OCI-LY1 (cell line): Measurements from ENCODE around the gene PCSK6.

Experiments
- H2AFZ ChIP-seq: fragments of 200-600 bp; sonication (generic), shearing (Covaris generic); 2 replicates; pipeline ENCODE4 v1.6.0; 2014; ENCODE audit warnings: antibody characterized with exemption, mild to moderate bottlenecking, low read length
- H3F3A ChIP-seq: fragments of 200-600 bp; sonication (generic), shearing (Covaris generic); 2 replicates; pipeline ENCODE4 v1.6.0; 2014; ENCODE audit warnings: mild to moderate bottlenecking, antibody characterized with exemption, low read length, moderate library complexity; ENCODE audit not compliant: insufficient read depth
- H3K27ac ChIP-seq: fragments of 200-600 bp; sonication (generic); 2 replicates; pipeline ENCODE4 v1.5.1; 2014; ENCODE audit warnings: low read length, mixed run types, mild to moderate bottlenecking, low read depth; ENCODE audit not compliant: poor library complexity, severe bottlenecking
- H3K27me3 ChIP-seq: fragments of 200-600 bp; sonication (generic); 2 replicates; pipeline ENCODE4 v1.6.0; 2014; ENCODE audit warnings: antibody characterized with exemption, mild to moderate bottlenecking, low read length, moderate library complexity; ENCODE audit not compliant: insufficient read depth
- H3K36me3 ChIP-seq: fragments of 200-600 bp; sonication (generic); 2 replicates; pipeline ENCODE4 v1.6.1; 2014; ENCODE audit warnings: mild to moderate bottlenecking, antibody characterized with exemption, low read length, moderate library complexity, mixed read lengths; ENCODE audit not compliant: insufficient read depth
- H3K4me1 ChIP-seq: fragments of 200-600 bp; sonication (generic); 2 replicates; pipeline ENCODE4 v1.5.1; 2014; ENCODE audit warnings: mild to moderate bottlenecking, low read length, moderate library complexity; ENCODE audit not compliant: insufficient read depth, severe bottlenecking
- H3K4me2 ChIP-seq: fragments of 200-600 bp; sonication (generic), shearing (Covaris generic); 2 replicates; pipeline ENCODE4 v1.6.1; 2014; ENCODE audit warnings: low read length
- H3K4me3 ChIP-seq: fragments of 200-600 bp; sonication (generic); 2 replicates; pipeline ENCODE4 v1.5.1; 2014; ENCODE audit warnings: low read length, low read depth, mild to moderate bottlenecking, mixed read lengths; ENCODE audit not compliant: poor library complexity, severe bottlenecking
- H3K79me2 ChIP-seq: fragments of 200-600 bp; shearing (Covaris generic); 2 replicates; pipeline ENCODE4 v1.6.1; 2016; ENCODE audit warnings: mixed run types, low read length, mixed read lengths; ENCODE audit not compliant: insufficient read depth
- H3K9ac ChIP-seq: fragments of 200-600 bp; sonication (generic), shearing (Covaris generic); 2 replicates; pipeline ENCODE4 v1.6.1; 2014; ENCODE audit warnings: mild to moderate bottlenecking, low read length, mixed read lengths
- H3K9me2 ChIP-seq: fragments of 200-600 bp; sonication (generic), shearing (Covaris generic); 2 replicates; pipeline ENCODE4 v1.6.1; 2014; ENCODE audit warnings: low read depth, mild to moderate bottlenecking, low read length, mixed read lengths
- H3K9me3 ChIP-seq: fragments of 200-600 bp; shearing (Covaris generic); 2 replicates; pipeline ENCODE4 v1.6.1; 2014; ENCODE audit warnings: low read length, mixed read lengths
- H4K20me1 ChIP-seq: fragments of 200-600 bp; sonication (generic), shearing (Covaris generic); 2 replicates; pipeline ENCODE4 v1.6.0; 2016; ENCODE audit warnings: mild to moderate bottlenecking, low read length; ENCODE audit not compliant: insufficient read depth
- CTCF ChIP-seq: fragments of 200-600 bp; sonication (generic), shearing (Covaris generic); IDR thresholded peaks from 2 replicates; pipeline ENCODE4 v1.5.1; 2017; ENCODE audit warnings: mild to moderate bottlenecking, antibody characterized with exemption, low read length, moderate library complexity, mixed read lengths
- EZH2 ChIP-seq: fragments of 200-600 bp; sonication (generic), shearing (Covaris generic); IDR thresholded peaks from 2 replicates; pipeline ENCODE4 v1.8.0; 2017; ENCODE audit warnings: borderline replicate concordance, mixed run types, mild to moderate bottlenecking, antibody characterized with exemption, low read length, moderate library complexity, mixed read lengths

The PCSK6 gene

GRCh38 chr15:101447168-101447533 lies 42.4 kb downstream of the PCSK6 start:
- H3K27me3 ChIP-seq: peaks cover 5% of the 10 kb centered on the region
- H3K36me3 ChIP-seq: no peaks in the 10 kb centered on the region
- no peak overlapping the region for H3K4me3 ChIP-seq
- H3K4me2 ChIP-seq: no peak overlapping the region
- no peak overlapping the region for H3K9ac ChIP-seq
- H3K4me1 ChIP-seq: no peaks in the 10 kb centered on the region
- H2AFZ ChIP-seq: no peak overlapping the region
- H3K9me2 ChIP-seq: no peaks in the 10 kb centered on the region
- no peak overlapping the region for H3K27ac ChIP-seq
- H3K79me2 ChIP-seq: no peaks in the 10 kb centered on the region
- H4K20me1 ChIP-seq: no peaks in the 10 kb centered on the region
- no peaks in the 10 kb centered on the region for H3K9me3 ChIP-seq
- TF ChIP-seq EZH2 (no peak), CTCF (no peak)
- H3F3A ChIP-seq: no peaks in the 10 kb centered on the region

- Histone ChIP-seq H2AFZ (no peak overlapping the region), H3F3A (no peaks in the 10 kb centered on the region), H3K4me3 (no peak overlapping the region), H3K27ac (no peak overlapping the region), H3K79me2 (no peaks in the 10 kb centered on the region), H3K9me2 (no peaks in the 10 kb centered on the region), H3K36me3 (no peaks in the 10 kb centered on the region), H3K4me2 (no peak overlapping the region), H3K9ac (no peak overlapping the region), H3K4me1 (no peaks in the 10 kb centered on the region), H4K20me1 (no peaks in the 10 kb centered on the region), H3K27me3 (peaks cover 5% of the 10 kb centered on the region; the same call in 1 of the 2 replicates), H3K9me3 (no peaks in the 10 kb centered on the region)
- TF ChIP-seq CTCF (no peak), EZH2 (no peak)
Measured at GRCh38 chr15:101446518-101447167, 42.9 kb downstream of the PCSK6 start.

- Histone ChIP-seq H3K36me3 (no peaks in the 10 kb centered on the region), H4K20me1 (no peaks in the 10 kb centered on the region), H3K9me3 (no peaks in the 10 kb centered on the region), H3K27me3 (peaks cover 5% of the 10 kb centered on the region; the same call in 1 of the 2 replicates), H3K4me2 (no peak overlapping the region), H3K4me3 (no peak overlapping the region), H3K4me1 (no peaks in the 10 kb centered on the region), H2AFZ (no peak overlapping the region), H3K9me2 (no peaks in the 10 kb centered on the region), H3F3A (no peaks in the 10 kb centered on the region), H3K27ac (no peak overlapping the region), H3K9ac (no peak overlapping the region), H3K79me2 (no peaks in the 10 kb centered on the region)
- no peak for TF ChIP-seq CTCF
Measured at GRCh38 chr15:101445562-101446517, 43.7 kb downstream of the PCSK6 start.
